Body of pancreas (tissue), 4 donors: ENCODE results near the gene DAPK2. TPM values are rescaled to one million over a fixed set of nuclear protein-coding genes. Genes with fewer than 3 reads are reported as not detected.
"Not testable (repeated sequence)": the region's sequence is repeated elsewhere in the genome, so short reads cannot be mapped to it uniquely, and the experiment has no call there.

Experiments
- ATAC-seq: fragments of 150-250 bp; one replicate; pipeline ENCODE4 v1.9.1; 2016
- DNase-seq, 4 donors: peaks; one replicate each; pipeline ENCODE4 v3.0.0-alpha.2; 2019
- H3K27ac ChIP-seq, 4 donors: fragments of 200-600 bp; sonication (generic); 1 replicate in 3 of 4; 2 replicates in 1 of 4; pipeline versions ENCODE4 v1.5.1 to v1.6.1; 2016 to 2019; ENCODE audit warnings: mild to moderate bottlenecking in 1 of 4, mixed read lengths in 1 of 4, moderate library complexity in 1 of 4
- H3K27me3 ChIP-seq, 2 donors: fragments of 200-600 bp; sonication (generic); one replicate each; pipeline ENCODE4 v1.6.0; 2016; ENCODE audit warnings: mild to moderate bottlenecking in 1 of 2
- H3K36me3 ChIP-seq, 2 donors: fragments of 200-600 bp; sonication (generic); replicated peaks in 1 of 2; 2 replicates each; pipeline ENCODE4 v1.5.1; 2016; ENCODE audit warnings: low read depth in 2 of 2; ENCODE audit not compliant: insufficient read depth in 1 of 2
- H3K4me1 ChIP-seq: fragments of 200-600 bp; sonication (generic); one replicate; pipeline ENCODE4 v1.6.0; 2016
- H3K4me3 ChIP-seq, 2 donors: fragments of 200-600 bp; sonication (generic); 1 replicate in 1 of 2; 2 replicates in 1 of 2; pipeline ENCODE4 v1.5.1; 2016 to 2019
- H3K9me3 ChIP-seq, 3 donors: fragments of 200-600 bp; sonication (generic); 1 replicate in 2 of 3; 2 replicates in 1 of 3; pipeline ENCODE4 v1.5.1; 2016
- CTCF ChIP-seq, 7 experiments: fragments of 450-650 bp in 4 of 7; fragments of 200-600 bp in 3 of 7; sonication (generic) in 3 of 7; IDR thresholded peaks; one replicate each; pipeline ENCODE4 v1.5.1; 2016 to 2019; ENCODE audit warnings: antibody characterized with exemption in 7 of 7
- POLR2A ChIP-seq, 3 donors: fragments of 450-650 bp; IDR thresholded peaks; one replicate each; pipeline ENCODE4 v1.6.1; 2016; ENCODE audit warnings: antibody characterized with exemption in 3 of 3, mild to moderate bottlenecking in 2 of 3
- WGBS, 2 donors: methylation state at CpG; one replicate each; pipeline ENCODE4 v1.1.5; 2017; 5-methylcytosine and 5-hydroxymethylcytosine counted together
- intact Hi-C: fragments of 100-400 bp; cut with DNase I; formaldehyde crosslinking; loops from one replicate; pipeline ENCODE4 v1.15.1; 2023
- total RNA-seq, 2 donors: library from RNA; depleted of rRNA; stranded (reverse); fragments of >200 nt; gene quantifications; one replicate each; pipeline ENCODE4 v1.1.0, GENCODE V29; 2016

DAPK2 gene
- total RNA-seq, 2 donors from 2014 or later: 2.9 to 5.9 TPM

- DNase-seq: no peak
- H3K4me3 ChIP-seq: no peak overlapping the region
- H3K36me3 ChIP-seq: no peaks in the 10 kb centered on the region
- no peaks in the 10 kb centered on the region for H3K27me3 ChIP-seq
- H3K4me1 ChIP-seq: peaks cover 14% of the 10 kb centered on the region
- 66 to 70% methylated on average over 3 of the region's 3 CpGs for WGBS, 2 donors
- intact Hi-C loops: no loop called here
- no peak overlapping the region for H3K27ac ChIP-seq
- no peak for ATAC-seq
- no peaks in the 10 kb centered on the region for H3K9me3 ChIP-seq
- TF ChIP-seq POLR2A (IDR thresholded peaks at IDR 0.05) (no peak), CTCF (IDR thresholded peaks at IDR 0.05) (no peak)
Measured at GRCh38 chr15:63901912-63902670, 144.2 kb downstream of the DAPK2 start.

GRCh38 chr15:63900306-63900705 is 146.0 kb downstream of the DAPK2 start:
- Histone ChIP-seq H3K36me3 (no peaks in the 10 kb centered on the region), H3K4me1 (peaks cover 24% of the 10 kb centered on the region), H3K27ac (no peak overlapping the region), H3K9me3 (no peaks in the 10 kb centered on the region), H3K27me3 (no peaks in the 10 kb centered on the region), H3K4me3 (no peak overlapping the region)
- intact Hi-C loops: no loop called here
- 67 to 83% methylated on average over 1 of the region's 1 CpG for WGBS, 2 donors
- ATAC-seq: no peak
- no peak for TF ChIP-seq POLR2A (IDR thresholded peaks at IDR 0.05)
- no peak for TF ChIP-seq CTCF (IDR thresholded peaks at IDR 0.05)
- no peak for DNase-seq

GRCh38 chr15:63899606-63900005 is 146.7 kb downstream of the DAPK2 start:
- 85 to 92% methylated on average over 7 of the region's 7 CpGs for WGBS, 2 donors
- H3K27me3 ChIP-seq, H3K27ac ChIP-seq, H3K36me3 ChIP-seq, H3K9me3 ChIP-seq, H3K4me3 ChIP-seq, intact Hi-C loops, DNase-seq, ATAC-seq: not testable (repeated sequence)
- H3K4me1 ChIP-seq: peaks cover 24% of the 10 kb centered on the region

GRCh38 chr15:63899193-63899592 is 147.1 kb downstream of the DAPK2 start:
- Histone ChIP-seq H3K27ac (no peak overlapping the region), H3K4me1 (peaks cover 24% of the 10 kb centered on the region), H3K4me3 (no peak overlapping the region), H3K9me3 (no peaks in the 10 kb centered on the region), H3K36me3 (no peaks in the 10 kb centered on the region), H3K27me3 (no peaks in the 10 kb centered on the region)
- no peak for ATAC-seq
- no peak for TF ChIP-seq POLR2A (IDR thresholded peaks at IDR 0.05)
- no peak for TF ChIP-seq CTCF (IDR thresholded peaks at IDR 0.05)
- WGBS, 2 donors: 58 to 73% methylated on average over 7 of the region's 7 CpGs
- DNase-seq: no peak
- intact Hi-C loops: no loop called here

GRCh38 chr15:63896336-63897115 is 149.8 kb downstream of the DAPK2 start:
- DNase-seq: peak in 2 of 4 donors; percentile 27 to 68
- no peaks in the 10 kb centered on the region for H3K36me3 ChIP-seq
- H3K9me3 ChIP-seq: no peaks in the 10 kb centered on the region
- WGBS, 2 donors: 61 to 63% methylated on average over 13 to 15 of the region's 15 CpGs
- intact Hi-C loops: no loop called here
- ATAC-seq: peak; percentile 52
- no peak for TF ChIP-seq CTCF (IDR thresholded peaks at IDR 0.05)
- no peak for TF ChIP-seq POLR2A (IDR thresholded peaks at IDR 0.05)
- peaks cover 24% of the 10 kb centered on the region for H3K4me1 ChIP-seq
- no peak overlapping the region for H3K4me3 ChIP-seq
- peak overlapping the region in 2 of 4 donors; percentile 11 to 25 for H3K27ac ChIP-seq
- no peaks in the 10 kb centered on the region for H3K27me3 ChIP-seq
